ENCODE measurements around the gene ASIP. TPM values are rescaled to one million over a fixed set of nuclear protein-coding genes. Genes with fewer than 3 reads are reported as not detected.

Gene ASIP
- total and polyA plus RNA-seq, 2 of the 13 experiments (the other 11 are each of a cell fraction or from before 2014, with no cell fraction given) = not detected

- TF ChIP-seq MAX (IDR thresholded peaks at IDR 0.05) = no peak
- 0 out of 2 replicates have a peak, but pooled peaks have one; percentile 1 for TF ChIP-seq KAT8 (CRISPR knock-in tag; IDR thresholded peaks at IDR 0.05)
- TF ChIP-seq MYNN (CRISPR knock-in tag; IDR thresholded peaks at IDR 0.05; ENCODE audit: low read depth) = no peak
Observed at GRCh38 chr20:34312024-34312460, 70.8 kb downstream of the ASIP start (continued).

- DNase-seq (ENCODE audit: low spot score) (peak; percentile 96), FAIRE-seq (peak; percentile 98), ATAC-seq (peak; percentile 73)
- ChIA-PET CTCF (ENCODE audit: low intra/inter-chr PET ratio, low total read pairs) (interaction anchor here (0.7 to 4.3 kb wide), 25 partner anchors 11 to 225 kb away, joined by 3 to 32 read pairs (median 4); partner anchors contain the start of gene ITCH), POLR2A (interaction anchor here (0.7 to 5.2 kb wide), 20 partner anchors 10 to 213 kb away, joined by 3 to 144 read pairs (median 4); partner anchors contain the start of genes AHCY, DYNLRB1, EIF2S2 and ITCH)
- Histone ChIP-seq H3K4me1 (ENCODE audit: insufficient read depth, low read length) (peaks cover 73% of the 10 kb centered on the region), H3K79me2 (ENCODE audit: insufficient read depth, low read length) (no peaks in the 10 kb centered on the region), H3K4me2 (ENCODE audit: low read depth, low read length) (peak overlapping the region; percentile 92), H3K27ac (ENCODE audit: extremely low read length, insufficient read depth, low read length) (no peak overlapping the region), H3K9me3 (ENCODE audit: low read length) (no peaks in the 10 kb centered on the region), H3K36me3 (replicated peaks in 1 of 2; ENCODE audit: control insufficient read depth in 1 of 2, insufficient read depth in 2 of 2, low read length in 2 of 2) (no peaks in the 10 kb centered on the region), H3K4me3 (replicated peaks in 1 of 3; ENCODE audit: insufficient read depth in 1 of 3, low read depth in 2 of 3, low read length in 3 of 3) (peak overlapping the region; percentile 53 to 77 (median 54)), H3K9ac (ENCODE audit: insufficient read depth, low read depth, low read length) (peak overlapping the region; percentile 41; the same call in 1 of the 2 replicates), H4K20me1 (ENCODE audit: insufficient read depth, low read length) (no peaks in the 10 kb centered on the region), H3K27me3 (ENCODE audit: control insufficient read depth in 1 of 2, insufficient read depth in 2 of 2, low read length in 2 of 2) (no peaks in the 10 kb centered on the region), H2AFZ (ENCODE audit: low read length) (peak overlapping the region; percentile 73)
- intact Hi-C loops (cut with micrococcal nuclease; ENCODE audit: unreplicated experiment) (loop anchor here (1.0 to 5.0 kb wide), 7 partner anchors 51 to 211 kb away; partner anchors contain the start of gene ITCH), in situ Hi-C loops (cut with HindIII; ENCODE audit: extremely low pct_ligation_motif_present, low pct_unique_long_range_greater_than_20kb) (loop anchor here (5.0 kb wide), 3 partner anchors 50 to 205 kb away; partner anchors contain the start of genes DYNLRB1 and ITCH)
- BruUV-seq (replicated peaks) = no TSS peak
- 8% methylated on average over 9 of the region's 14 CpGs for WGBS (ENCODE audit: low lambda C conversion rate)
- TF ChIP-seq ZNF550 (CRISPR knock-in tag; IDR thresholded peaks at IDR 0.05; ENCODE audit: borderline replicate concordance) = no peak
- TF ChIP-seq ZC3H4 (CRISPR knock-in tag; IDR thresholded peaks at IDR 0.05; ENCODE audit: borderline replicate concordance) = no peak
- TF ChIP-seq ZNF318 (CRISPR knock-in tag; IDR thresholded peaks at IDR 0.05) = peak; percentile 61; the same call in 1 of the 2 replicates
- TF ChIP-seq NCOA5 (CRISPR knock-in tag; IDR thresholded peaks at IDR 0.05) = no peak
- TF ChIP-seq LCORL (IDR thresholded peaks at IDR 0.05) = no peak
- peak; percentile 96 for TF ChIP-seq LCORL (CRISPR knock-in tag; IDR thresholded peaks at IDR 0.05)
- TF ChIP-seq DNMT1 (CRISPR knock-in tag; IDR thresholded peaks at IDR 0.05) = peak; percentile 94; the same call in 1 of the 2 replicates
- TF ChIP-seq ZNF878 (CRISPR knock-in tag; IDR thresholded peaks at IDR 0.05) = no peak
Observed at GRCh38 chr20:34312544-34313217, 71.5 kb downstream of the ASIP start.

All from HepG2 (cell line).